ENCODE data around the gene YEATS2.

DNA sequence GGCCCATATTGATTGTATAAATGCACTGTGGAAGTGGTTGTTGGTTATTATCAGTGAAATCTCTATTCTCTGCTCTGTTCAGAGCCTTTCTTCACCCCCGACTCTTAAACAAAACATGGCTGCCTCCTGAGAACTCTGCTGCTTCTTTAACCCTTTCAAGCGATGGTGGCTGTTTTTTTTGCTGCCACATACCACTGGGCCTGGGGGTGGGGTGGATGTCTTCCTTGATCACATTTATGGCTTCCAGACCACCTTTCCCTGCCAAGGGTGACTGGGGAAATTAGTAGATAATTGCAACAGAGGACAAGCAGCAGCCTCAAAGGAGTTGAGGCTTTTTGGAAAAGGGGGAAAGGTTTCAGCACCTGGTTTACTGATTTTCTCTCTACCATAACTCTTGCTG, 32.8 kb downstream of the YEATS2 start:
- TF ChIP-seq, protein P1, sequence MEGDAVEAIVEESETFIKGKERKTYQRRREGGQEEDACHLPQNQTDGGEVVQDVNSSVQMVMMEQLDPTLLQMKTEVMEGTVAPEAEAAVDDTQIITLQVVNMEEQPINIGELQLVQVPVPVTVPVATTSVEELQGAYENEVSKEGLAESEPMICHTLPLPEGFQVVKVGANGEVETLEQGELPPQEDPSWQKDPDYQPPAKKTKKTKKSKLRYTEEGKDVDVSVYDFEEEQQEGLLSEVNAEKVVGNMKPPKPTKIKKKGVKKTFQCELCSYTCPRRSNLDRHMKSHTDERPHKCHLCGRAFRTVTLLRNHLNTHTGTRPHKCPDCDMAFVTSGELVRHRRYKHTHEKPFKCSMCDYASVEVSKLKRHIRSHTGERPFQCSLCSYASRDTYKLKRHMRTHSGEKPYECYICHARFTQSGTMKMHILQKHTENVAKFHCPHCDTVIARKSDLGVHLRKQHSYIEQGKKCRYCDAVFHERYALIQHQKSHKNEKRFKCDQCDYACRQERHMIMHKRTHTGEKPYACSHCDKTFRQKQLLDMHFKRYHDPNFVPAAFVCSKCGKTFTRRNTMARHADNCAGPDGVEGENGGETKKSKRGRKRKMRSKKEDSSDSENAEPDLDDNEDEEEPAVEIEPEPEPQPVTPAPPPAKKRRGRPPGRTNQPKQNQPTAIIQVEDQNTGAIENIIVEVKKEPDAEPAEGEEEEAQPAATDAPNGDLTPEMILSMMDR (conservative IDR thresholded peaks at IDR 0.05; ENCODE audit: low read length) = no peak
- TF ChIP-seq EZH2phosphoT487 (IDR thresholded peaks at IDR 0.05; ENCODE audit: borderline replicate concordance, low read depth, low read length) = no peak

Measured in OCI-LY7 (cell line).